GM19043 (cell line): ENCODE results near the gene OPA1.
"Not testable (repeated sequence)": the region's sequence is repeated elsewhere in the genome, so short reads cannot be mapped to it uniquely, and the experiment has no call there.

Experiments
- ATAC-seq: cut with Tn5 transposase; IDR thresholded peaks from one replicate; pipeline ENCODE4 v1.9.1; 2021; ENCODE audit warnings: low read depth; ENCODE audit not compliant: unreplicated experiment

Gene OPA1

GRCh38 chr3:193586526-193586925 is 6.5 kb upstream of the OPA1 start:
- ATAC-seq = no peak

GRCh38 chr3:193589129-193589528 is 3.9 kb upstream of the OPA1 start:
- no peak for ATAC-seq

- ATAC-seq = no peak
Observed at GRCh38 chr3:193589616-193590015, 3.4 kb upstream of the OPA1 start.

DNA sequence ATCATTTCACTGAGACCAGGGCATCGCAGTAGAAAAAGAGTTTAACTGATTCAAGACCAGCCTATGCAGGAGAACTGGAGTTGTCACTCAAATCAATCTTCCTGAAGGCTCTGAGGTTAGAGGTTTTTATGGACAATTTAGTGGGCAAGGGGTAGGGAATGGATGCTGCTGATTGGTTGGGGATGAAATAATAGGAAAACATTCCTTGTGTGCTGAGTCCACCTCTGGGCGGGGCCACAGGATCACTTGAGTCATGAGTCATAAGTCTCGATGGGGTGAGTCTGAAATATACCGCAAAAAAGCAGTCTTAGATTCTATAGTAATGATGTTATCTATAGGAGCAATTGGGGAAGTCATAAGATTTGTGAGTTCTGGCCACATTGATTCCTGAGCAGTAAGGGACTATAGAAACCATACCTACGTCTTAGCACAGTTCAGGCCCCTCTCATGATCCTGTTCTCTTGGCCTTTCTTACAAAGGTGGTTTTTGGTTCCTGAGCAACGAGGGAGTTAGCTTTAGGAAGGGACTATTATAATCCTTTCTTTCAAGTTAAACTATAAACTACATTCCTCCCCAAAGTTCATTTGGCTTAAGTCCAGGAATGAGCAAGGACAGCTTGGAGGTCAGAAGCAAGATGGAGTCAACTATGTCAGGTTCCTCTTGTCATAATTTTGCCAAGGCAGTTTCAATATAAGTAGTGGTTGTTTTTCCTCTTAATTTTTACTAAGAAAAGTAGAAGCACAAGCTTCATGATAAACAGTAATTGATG is 2.7 kb upstream of the OPA1 start:
- ATAC-seq = no peak

- ATAC-seq = no peak
Observed at GRCh38 chr3:193593668-193594030, 641 bp downstream of the OPA1 start.

GRCh38 chr3:193594946-193595689 is 2.1 kb downstream of the OPA1 start:
- ATAC-seq = no peak

- no peak for ATAC-seq
Observed at GRCh38 chr3:193595939-193596487, 3.0 kb downstream of the OPA1 start.

GRCh38 chr3:193598202-193598601 is 5.2 kb downstream of the OPA1 start:
- no peak for ATAC-seq

DNA sequence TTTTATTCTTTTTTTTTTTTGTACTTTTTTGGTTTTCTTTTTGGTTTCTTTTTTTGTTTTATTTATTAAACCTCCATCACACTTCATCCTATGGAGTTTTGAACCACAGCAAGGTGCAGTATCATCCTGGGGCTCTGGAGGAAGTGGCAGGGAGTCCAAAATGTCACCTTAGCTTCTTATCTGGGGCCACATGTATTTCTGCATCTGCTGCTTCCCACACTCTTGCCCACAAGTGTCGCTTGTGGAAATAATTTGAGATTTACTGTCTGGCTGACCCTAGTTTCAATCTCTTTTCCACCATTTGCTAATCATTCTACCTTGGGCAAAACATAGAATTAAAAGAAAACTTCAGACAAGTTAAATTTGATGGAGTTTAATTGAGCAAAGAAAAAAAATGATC is 6.4 kb downstream of the OPA1 start:
- no peak for ATAC-seq

DNA sequence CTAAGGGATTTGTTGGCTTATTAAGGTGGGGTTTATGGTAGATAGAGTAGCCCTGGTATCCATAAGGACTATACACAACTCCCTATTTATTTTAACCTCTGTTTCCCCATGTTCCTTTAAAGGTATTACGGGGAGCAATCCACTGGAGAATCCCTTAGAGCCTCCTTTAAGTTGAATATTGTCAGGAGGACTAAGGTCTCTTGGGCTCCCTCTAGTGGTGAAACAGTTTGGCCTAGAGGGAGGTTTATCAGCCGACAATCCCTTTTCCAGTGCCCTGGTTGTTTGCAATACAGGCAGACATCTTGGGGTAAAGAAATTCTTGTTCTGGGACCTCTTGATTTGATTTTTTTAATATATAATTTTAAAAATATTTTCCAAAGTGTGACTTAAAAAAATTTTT is 12.9 kb downstream of the OPA1 start:
- peak; percentile 80 for ATAC-seq

- not testable (repeated sequence) for ATAC-seq
Observed at GRCh38 chr3:193606892-193607291, 13.9 kb downstream of the OPA1 start.

GRCh38 chr3:193610516-193610915 is 17.5 kb downstream of the OPA1 start:
- ATAC-seq = not testable (repeated sequence)

DNA sequence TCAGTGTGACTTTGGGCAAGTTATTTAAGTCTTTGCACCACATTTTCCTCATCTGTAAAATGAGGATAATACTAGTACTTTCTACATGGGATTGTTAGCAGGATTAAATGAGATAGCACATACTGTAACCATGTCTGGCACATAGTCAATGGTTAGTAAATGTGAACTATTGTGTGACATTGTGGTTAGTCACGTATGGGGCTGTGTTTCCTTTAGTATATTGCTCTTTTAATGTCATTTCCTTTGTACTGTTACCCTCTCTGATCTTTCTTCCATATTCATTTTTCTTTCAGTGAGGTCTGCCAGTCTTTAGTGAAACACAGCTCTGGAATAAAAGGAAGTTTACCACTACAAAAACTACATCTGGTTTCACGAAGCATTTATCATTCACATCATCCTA is 21.4 kb downstream of the OPA1 start:
- ATAC-seq = no peak

GRCh38 chr3:193617628-193618027 is 24.6 kb downstream of the OPA1 start:
- no peak for ATAC-seq

- ATAC-seq = peak; percentile 67
Observed at GRCh38 chr3:193620057-193620456, 27.0 kb downstream of the OPA1 start.

DNA sequence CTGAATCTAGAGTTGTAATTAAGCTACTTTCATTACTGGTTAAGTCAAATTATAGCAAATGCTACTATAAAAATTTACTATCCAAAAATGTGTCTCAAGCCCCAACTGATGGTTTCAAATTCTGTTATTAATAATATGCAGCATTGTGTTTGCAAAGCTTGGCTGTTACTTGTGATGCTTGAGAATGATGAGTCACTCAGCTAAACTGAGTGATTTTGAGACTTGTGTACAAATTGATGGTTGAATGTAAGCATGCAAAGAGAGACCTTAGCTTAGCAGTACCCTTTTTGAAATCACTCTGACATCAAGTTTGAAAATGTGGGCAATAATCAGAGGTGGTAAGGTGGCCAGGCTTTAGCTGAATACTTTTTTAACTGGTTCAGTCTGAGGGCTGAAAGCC is 27.6 kb downstream of the OPA1 start:
- ATAC-seq = peak; percentile 77

GRCh38 chr3:193621127-193621526 is 28.1 kb downstream of the OPA1 start:
- ATAC-seq = no peak

DNA sequence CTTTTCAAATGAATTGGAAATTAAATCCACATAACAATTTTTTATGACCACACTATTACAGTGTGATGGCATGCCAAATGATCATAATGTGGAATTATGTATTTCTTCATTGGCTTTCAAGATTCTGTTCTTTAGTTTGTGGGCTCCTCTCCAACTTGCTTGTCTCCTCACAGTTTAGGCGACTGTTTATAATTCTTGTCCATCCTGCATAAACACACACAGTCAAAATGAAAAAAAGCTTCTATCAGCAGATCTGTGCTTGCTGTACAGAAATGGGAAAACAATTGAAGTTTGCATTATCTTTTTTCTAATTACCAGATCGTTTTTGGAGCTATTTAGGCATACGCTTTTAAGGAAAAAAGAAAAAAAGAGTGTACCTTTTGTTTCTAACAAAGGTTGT is 37.0 kb downstream of the OPA1 start:
- ATAC-seq = no peak

DNA sequence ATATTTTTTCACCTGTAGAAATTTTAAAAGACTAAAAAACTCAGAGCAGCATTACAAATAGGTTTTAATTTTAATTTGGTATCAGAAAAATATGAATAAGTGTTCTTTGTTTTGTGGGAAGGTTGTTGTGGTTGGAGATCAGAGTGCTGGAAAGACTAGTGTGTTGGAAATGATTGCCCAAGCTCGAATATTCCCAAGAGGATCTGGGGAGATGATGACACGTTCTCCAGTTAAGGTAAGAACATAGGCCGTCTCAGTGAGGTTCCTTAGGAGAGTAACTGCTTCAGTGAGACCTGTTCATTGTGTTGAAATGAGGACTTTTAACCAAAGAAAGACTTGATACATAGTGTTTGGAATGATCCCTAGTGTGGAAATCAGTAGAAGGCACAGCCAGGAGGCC is 44.8 kb downstream of the OPA1 start:
- ATAC-seq = no peak

DNA sequence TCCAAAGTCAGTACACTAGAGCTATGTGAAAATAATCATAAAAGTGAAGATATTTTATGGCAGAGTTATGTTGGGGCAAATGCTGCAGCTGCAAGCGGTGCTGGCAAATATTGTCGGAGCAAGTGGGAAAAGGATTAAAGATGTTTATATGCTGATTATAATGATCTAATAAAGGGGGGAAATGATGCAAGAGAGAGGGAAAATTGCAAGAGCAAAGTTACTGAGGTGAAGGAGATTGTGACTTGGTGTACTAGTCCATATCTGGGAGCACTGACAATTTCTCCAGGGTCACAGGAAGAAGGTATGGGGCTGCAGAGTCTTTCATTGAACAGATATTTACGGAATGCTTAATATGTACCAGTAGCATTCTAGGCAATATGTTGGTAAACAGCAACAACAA is 45.8 kb downstream of the OPA1 start:
- ATAC-seq = no peak

GRCh38 chr3:193640165-193640715 is 47.2 kb downstream of the OPA1 start:
- no peak for ATAC-seq
